SK-N-SH (cell line): Measurements from ENCODE around the gene NMT2.

Experiments
- EP300 ChIP-seq, 2 experiments: IDR thresholded peaks; 2 replicates each; pipeline versions ENCODE4 v1.4.0 to v1.6.1; 2012; ENCODE audit warnings: borderline replicate concordance in 1 of 2, low read depth in 1 of 2, low read length in 1 of 2
- PBX3 ChIP-seq: IDR thresholded peaks from 2 replicates; pipeline ENCODE4; 2012
- POLR2AphosphoS5 ChIP-seq: IDR thresholded peaks from 2 replicates; pipeline ENCODE4 v1.6.1; 2012; ENCODE audit warnings: low read depth, low read length
- RAD21 ChIP-seq: IDR thresholded peaks from 2 replicates; pipeline ENCODE4 v1.6.1; 2012; ENCODE audit warnings: mild to moderate bottlenecking, low read length
- SIN3A ChIP-seq: IDR thresholded peaks from 2 replicates; pipeline ENCODE4 v1.6.1; 2012; ENCODE audit warnings: low read depth, mild to moderate bottlenecking, low read length, moderate library complexity, borderline replicate concordance
- TAF1 ChIP-seq: IDR thresholded peaks from 2 replicates; pipeline ENCODE4 v1.6.1; 2012; ENCODE audit warnings: low read depth, mild to moderate bottlenecking, low read length, moderate library complexity, borderline replicate concordance
- TEAD4 ChIP-seq: IDR thresholded peaks from 2 replicates; pipeline ENCODE4 v1.4.0; 2012; ENCODE audit warnings: mild to moderate bottlenecking, borderline replicate concordance; ENCODE audit not compliant: insufficient read depth
- TF ChIP-seq, protein P1 (sequence below): fragments of 200-600 bp; sonication (generic); IDR thresholded peaks from 2 replicates; pipeline ENCODE4 v1.6.1; 2017; ENCODE audit warnings: antibody characterized with exemption, mild to moderate bottlenecking, moderate library complexity
- TF ChIP-seq, protein P2 (sequence below): IDR thresholded peaks from 2 replicates; pipeline ENCODE4 v1.4.0; 2012; ENCODE audit warnings: low read depth, borderline replicate concordance

- TF ChIP-seq, protein P1, sequence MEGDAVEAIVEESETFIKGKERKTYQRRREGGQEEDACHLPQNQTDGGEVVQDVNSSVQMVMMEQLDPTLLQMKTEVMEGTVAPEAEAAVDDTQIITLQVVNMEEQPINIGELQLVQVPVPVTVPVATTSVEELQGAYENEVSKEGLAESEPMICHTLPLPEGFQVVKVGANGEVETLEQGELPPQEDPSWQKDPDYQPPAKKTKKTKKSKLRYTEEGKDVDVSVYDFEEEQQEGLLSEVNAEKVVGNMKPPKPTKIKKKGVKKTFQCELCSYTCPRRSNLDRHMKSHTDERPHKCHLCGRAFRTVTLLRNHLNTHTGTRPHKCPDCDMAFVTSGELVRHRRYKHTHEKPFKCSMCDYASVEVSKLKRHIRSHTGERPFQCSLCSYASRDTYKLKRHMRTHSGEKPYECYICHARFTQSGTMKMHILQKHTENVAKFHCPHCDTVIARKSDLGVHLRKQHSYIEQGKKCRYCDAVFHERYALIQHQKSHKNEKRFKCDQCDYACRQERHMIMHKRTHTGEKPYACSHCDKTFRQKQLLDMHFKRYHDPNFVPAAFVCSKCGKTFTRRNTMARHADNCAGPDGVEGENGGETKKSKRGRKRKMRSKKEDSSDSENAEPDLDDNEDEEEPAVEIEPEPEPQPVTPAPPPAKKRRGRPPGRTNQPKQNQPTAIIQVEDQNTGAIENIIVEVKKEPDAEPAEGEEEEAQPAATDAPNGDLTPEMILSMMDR: no peak
- TF ChIP-seq PBX3 (no peak), TEAD4 (no peak), EP300 (IDR thresholded peaks at IDR 0.05; ENCODE audit: borderline replicate concordance in 1 of 2, low read depth in 1 of 2, low read length in 1 of 2) (no peak), SIN3A (no peak), POLR2AphosphoS5 (no peak), RAD21 (no peak), TAF1 (no peak)
- TF ChIP-seq, protein P2, sequence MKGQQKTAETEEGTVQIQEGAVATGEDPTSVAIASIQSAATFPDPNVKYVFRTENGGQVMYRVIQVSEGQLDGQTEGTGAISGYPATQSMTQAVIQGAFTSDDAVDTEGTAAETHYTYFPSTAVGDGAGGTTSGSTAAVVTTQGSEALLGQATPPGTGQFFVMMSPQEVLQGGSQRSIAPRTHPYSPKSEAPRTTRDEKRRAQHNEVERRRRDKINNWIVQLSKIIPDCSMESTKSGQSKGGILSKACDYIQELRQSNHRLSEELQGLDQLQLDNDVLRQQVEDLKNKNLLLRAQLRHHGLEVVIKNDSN: no peak
Observed at GRCh38 chr10:15124190-15124589, 44.3 kb downstream of the NMT2 start.
